NOMO-1 treated with DMSO at 0.1 percent for 48 hours (cell line): ENCODE results near the gene HOXD8.

ENCODE experiments used
- DNase-seq: peaks from one replicate; lab custom pipeline; 2025; ENCODE audit not compliant: unreplicated experiment; lab: John Stamatoyannopoulos, UW

HOXD8 gene

GRCh38 chr2:176102309-176102866 lies 27.1 kb upstream of the HOXD8 start:
- no peak for DNase-seq

DNA sequence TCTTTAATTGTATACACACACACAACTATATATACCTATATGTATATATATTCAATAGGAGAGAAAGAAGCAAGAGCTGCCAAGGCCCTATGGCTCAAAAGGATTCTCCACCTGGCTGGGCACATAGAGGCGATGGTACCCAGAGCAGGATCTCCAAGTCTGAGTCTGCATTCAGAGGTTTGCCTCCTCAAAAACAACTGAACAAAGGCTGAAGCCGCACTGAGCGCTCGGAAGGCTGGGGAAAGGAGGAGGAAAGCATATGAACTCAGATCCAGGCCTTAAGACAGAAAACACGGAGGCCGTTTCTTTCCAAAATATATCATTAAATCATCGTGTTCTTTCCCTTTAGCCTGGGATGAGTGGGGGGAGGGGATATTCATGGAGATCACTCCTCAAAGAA lies 26.3 kb upstream of the HOXD8 start:
- no peak for DNase-seq

DNA sequence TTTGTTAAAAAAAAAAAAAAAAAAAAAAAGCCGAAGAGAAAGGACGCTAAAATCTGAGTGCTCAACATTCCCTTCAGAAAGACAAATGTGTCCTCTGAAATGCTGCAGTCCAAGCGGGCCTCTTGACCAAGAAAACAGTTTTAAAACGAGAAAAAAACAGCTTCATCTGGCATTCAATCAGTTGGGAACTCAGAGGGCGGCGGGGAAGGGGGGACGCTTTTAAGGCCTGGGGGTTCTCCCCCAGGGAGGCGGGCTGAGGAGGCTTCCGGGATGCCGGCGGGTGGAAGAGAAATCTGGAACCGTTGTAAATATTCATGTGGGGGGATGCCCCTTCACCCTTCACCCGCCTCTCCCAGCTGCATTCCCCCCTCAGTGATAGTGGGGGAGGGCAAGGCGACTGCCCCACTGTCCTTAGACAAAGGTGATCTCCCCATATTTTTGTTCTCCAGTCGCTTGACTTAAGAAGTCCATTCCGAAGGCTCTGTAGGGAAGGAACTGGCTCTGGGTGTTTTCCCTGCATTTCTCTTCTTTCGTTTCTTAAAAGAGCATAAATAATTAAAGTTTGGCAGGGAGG lies 25.7 kb upstream of the HOXD8 start:
- no peak for DNase-seq

- DNase-seq = no peak
Observed at GRCh38 chr2:176104316-176105077, 25.0 kb upstream of the HOXD8 start.

DNA sequence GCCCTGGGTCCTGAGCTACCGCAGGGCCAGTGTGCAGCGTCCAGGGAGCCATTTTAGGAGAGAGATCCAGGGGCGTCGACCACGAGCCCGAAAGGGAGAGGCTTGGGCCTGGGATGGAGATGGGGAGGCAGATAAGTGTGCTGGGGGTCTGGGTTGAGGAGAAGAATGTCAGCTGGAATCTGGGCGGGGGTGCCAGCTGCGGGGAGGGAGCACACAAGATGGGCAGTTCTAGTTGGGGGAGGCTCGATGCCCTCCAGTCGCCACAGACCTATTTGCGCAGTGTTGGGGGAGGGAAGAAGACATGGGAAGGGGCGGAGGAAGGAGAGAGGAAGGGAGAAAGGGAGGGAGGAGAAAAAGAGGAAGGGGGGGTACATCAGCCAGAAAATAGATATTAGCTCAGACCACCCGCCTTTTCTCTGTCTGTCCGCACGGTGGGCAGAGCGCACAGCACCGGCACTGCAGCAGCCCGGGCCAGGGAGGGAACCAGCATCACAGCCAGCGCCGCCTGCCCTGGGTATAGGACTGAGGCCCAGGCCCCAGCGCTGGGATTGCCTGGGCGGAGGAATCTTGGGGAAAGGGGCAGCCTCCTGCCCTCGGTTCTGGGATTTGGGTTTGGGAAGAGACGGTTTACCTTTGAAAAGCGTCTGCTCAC lies 24.3 kb upstream of the HOXD8 start:
- no peak for DNase-seq

- DNase-seq = no peak
Observed at GRCh38 chr2:176105730-176106580, 23.6 kb upstream of the HOXD8 start.

DNA sequence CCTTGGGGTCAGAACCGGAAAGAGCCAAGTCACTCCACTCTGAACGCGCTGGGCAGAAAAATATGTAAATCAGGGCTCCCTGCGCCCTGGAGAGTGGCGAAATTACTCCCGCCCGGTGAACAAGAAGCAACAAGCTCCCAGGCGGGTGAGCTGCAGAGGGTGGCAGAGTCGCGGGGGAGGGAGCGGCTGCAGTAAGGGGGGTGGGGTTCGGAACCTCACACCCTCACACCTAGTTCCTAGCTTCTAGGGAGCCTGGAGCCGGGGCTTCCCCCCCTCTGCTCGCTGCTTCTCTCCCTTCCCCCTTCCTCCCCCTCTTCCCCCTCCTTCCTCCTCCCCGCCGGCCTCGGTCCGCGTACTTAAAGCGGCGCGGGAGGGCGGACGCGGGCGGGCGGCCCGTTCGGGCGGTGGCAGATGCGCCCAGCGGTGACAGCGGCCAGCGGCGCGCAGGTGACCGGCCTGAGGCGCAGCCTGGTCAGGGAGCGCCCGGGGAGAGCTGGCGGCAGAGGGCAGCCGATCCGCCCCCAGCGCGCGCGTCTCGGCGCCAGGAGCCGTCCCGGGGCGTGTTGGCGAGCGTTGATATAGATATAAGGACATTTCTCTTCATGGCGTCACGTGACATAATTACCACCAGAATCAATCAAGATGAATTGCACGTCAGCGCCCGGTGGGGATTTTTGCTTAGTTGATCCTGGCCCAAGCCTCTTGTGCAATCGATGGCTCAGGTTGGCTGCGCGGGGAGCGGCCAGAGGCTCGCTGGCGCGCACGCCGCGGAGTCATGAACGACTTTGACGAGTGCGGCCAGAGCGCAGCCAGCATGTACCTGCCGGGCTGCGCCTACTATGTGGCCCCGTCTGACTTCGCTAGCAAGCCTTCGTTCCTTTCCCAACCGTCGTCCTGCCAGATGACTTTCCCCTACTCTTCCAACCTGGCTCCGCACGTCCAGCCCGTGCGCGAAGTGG lies 22.6 kb upstream of the HOXD8 start, which contains the start of gene HOXD11:
Gene HOXD11, plus strand, starts transcription at position 700 of the 959 bp plus-strand sequence. Its CDS starts 76 bp downstream, at position 776.
- DNase-seq = no peak

DNA sequence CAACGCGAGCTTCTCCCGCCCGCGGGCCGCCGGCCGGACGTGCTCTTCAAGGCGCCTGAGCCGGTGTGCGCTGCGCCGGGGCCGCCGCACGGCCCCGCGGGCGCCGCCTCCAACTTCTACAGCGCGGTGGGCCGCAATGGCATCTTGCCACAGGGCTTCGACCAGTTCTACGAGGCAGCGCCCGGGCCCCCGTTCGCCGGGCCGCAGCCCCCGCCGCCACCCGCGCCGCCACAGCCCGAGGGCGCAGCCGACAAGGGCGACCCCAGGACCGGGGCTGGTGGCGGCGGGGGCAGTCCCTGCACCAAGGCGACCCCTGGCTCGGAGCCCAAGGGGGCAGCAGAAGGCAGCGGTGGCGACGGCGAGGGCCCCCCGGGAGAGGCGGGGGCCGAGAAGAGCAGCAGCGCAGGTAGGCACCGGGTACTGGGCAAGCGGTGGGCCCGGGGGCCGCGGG lies 21.7 kb upstream of the HOXD8 start:
- DNase-seq = no peak

DNA sequence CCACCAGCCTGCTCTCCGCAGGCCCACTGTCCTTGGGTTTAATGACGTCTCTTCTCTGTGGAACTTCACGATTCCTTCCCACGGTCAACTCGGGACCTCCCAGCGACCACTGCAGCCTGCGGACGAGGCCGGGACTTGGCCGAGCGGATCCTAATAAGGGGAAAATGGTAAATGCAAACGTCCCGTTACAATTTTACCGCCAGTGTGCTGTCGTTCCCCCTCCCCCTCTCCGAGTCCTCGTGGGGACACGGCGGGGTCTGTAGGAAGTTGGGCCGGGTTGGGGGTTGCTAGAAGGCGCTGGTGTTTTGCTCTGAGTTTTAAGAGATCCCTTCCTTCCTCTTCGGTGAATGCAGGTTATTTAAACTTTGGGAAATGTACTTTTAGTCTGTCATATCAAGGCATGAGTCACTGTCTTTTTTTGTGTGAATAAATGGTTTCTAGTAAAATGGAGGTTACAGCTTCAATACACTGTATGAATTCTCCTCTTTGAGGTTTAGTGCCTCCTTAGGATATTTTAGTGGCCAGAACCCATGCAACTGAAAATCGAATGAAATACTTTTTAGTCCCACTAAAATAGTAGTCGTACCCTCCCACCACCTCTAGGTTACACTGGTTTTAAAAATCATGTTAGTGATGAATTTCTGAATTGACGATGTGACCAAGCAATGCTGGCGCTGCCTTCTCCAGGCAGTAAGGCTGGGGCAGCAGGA lies 20.2 kb upstream of the HOXD8 start:
- no peak for DNase-seq

DNA sequence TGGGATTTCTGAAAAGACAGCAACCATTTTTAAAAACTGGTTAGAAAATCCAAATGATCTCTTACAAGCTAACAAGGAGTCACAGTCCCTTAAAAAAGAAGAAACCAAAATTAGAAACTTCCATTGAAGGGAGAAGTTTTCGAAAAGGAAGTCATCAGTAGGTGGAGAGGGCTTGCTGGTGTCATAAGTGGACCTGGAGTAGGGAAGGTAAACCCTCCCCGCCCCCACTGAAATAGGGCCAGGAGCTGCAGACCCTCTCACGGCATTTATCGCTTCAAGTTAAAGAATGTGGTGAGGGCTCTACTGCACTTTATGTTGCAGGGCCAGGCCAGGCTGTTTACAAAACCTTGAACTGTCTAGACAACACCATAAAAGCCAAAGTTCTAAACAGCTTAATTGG lies 19.6 kb upstream of the HOXD8 start:
- no peak for DNase-seq

GRCh38 chr2:176110415-176111308 lies 18.8 kb upstream of the HOXD8 start:
- no peak for DNase-seq

DNA sequence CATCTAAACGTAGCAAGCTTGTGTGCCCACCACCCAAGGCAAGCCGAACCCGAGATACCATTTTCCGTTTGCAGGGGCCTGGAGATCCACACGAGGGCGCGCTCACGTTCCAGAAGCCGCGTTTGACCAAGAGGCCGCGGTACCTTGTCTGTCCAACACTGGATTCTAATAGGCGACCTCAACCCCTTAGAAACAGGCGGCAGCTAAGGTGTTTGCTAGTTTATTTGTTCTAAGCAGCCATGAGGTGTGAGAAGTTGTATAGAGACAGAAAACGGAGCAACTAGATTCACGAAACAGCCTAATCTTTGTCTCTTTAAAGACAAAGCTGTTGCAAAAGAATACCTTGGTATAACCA lies 18.2 kb upstream of the HOXD8 start:
- DNase-seq = no peak

DNA sequence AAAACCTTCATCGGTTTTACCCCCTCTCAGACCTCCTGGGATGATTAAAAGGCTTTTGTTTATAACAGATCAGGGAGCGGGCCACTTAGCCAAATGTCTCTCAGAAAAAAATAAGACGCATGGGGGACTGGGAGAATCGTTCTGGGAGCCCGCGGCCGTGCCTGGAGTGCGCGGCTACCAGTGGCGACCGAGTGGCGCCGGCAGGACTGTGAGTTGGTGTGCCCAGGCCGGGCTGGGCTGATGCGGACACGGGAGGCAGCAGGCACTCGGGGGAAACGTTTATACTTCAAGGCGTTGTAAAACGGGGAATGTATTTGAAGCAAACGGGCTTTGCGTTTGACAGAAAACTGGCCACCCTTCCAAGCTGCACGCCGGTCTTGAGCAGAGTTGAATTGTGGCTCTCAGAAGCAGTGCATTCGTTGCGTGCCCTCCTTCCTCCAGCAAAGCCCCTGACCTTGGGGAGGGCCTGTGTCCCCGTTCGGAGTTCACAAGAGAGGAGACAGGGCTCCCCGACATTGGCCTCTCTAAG lies 17.6 kb upstream of the HOXD8 start:
- DNase-seq = no peak

DNA sequence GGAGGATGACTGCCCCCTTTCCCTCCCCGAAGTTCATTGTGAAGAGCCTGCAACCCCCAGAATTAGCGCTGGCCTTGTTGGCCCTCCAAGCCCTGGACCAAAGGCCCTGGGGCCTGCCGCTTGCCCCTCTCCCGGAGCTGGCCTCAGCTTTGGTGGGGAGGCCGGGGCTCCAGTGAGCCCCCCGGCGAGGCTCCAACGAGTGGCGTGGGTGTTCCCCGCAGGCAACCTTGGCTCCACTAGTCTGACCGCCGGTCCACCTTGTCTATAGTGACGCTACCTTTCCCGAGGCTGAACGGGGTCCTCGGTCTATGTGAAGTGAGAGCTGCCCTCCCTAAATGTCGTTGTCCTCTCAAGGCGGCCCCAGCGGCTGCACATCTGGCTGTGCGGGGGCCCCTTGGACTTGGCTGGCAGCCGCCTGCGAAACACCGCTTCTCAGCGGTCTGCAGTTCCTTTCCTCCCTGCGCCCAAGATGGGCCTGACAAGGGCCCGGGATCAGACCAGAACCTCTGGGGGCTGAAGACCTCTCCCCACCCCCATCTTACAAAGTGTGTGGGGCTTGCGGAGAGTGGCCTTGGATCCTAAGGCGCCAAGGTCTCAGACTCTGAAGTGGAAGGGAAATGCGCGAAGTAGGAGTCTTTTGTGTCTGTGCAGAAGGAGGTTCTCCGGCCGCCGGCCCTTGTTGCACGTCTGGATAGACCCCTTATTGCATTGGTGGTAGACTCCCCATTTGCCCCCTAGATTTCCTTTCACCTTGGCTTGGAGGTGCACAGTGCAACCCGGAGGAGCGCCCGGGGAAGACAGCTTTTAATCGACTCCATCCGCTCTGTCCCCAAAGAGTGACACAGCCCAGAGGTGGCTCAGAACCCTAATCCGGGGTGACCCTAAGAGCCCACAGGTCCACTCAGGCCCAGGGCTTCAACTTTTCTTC lies 16.9 kb upstream of the HOXD8 start:
- DNase-seq = no peak

DNA sequence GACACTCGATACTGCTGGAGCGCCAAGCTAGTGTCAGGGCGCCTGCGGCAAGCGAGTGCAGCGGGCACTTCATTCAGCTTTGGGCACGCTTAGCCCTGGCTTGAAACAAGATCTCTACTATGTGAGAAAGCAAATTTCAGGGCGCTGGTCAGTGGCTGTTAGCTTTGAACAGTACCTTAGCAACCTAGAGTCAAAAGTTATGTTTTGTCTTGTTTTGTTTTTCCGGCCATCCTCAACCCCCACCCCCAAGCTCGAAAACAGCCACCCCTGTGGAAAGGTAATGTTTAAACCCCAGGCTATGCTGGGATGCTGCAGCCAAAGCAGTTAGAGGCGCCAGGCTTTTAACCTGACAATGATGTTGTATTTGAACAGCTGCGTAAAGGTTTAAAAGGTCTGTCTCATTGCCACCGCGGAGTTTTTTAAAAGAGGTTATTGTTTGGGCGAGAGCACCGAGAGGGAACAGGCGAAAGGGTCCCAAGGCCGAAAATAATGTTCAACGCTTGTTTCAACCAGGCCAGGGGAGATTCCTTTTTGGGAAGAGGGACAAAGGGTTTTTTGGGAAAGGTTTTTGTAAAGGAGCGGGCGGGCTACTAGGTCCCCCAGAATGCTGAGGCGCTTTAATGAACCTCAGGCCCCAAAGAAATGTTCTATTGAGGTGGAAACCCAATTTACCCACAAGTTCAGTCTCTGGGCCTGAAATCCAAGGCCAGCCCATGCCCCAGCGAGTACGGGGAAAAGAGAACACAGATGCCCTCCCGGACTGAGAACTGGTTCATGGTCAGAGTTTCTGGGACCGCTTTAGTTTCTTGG lies 15.2 kb upstream of the HOXD8 start:
- no peak for DNase-seq
